Limb (tissue), 2 donors: ENCODE results near the gene EPM2AIP1.
"Not testable (repeated sequence)": the region's sequence is repeated elsewhere in the genome, so short reads cannot be mapped to it uniquely, and the experiment has no call there.

Experiments used
- DNase-seq, 2 donors: peaks; one replicate each; pipeline ENCODE4 v3.0.0-alpha.2; 2016; ENCODE audit errors: extremely low spot score in 2 of 2

The EPM2AIP1 gene

DNA sequence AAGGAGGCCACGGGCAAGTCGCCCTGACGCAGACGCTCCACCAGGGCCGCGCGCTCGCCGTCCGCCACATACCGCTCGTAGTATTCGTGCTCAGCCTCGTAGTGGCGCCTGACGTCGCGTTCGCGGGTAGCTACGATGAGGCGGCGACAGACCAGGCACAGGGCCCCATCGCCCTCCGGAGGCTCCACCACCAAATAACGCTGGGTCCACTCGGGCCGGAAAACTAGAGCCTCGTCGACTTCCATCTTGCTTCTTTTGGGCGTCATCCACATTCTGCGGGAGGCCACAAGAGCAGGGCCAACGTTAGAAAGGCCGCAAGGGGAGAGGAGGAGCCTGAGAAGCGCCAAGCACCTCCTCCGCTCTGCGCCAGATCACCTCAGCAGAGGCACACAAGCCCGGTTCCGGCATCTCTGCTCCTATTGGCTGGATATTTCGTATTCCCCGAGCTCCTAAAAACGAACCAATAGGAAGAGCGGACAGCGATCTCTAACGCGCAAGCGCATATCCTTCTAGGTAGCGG, at the start of gene EPM2AIP1:
EPM2AIP1 (minus strand) TSS at position 326 of the 520 bp plus-strand sequence; CDS start at position 272, 54 bp downstream.
- DNase-seq = no peak

DNA sequence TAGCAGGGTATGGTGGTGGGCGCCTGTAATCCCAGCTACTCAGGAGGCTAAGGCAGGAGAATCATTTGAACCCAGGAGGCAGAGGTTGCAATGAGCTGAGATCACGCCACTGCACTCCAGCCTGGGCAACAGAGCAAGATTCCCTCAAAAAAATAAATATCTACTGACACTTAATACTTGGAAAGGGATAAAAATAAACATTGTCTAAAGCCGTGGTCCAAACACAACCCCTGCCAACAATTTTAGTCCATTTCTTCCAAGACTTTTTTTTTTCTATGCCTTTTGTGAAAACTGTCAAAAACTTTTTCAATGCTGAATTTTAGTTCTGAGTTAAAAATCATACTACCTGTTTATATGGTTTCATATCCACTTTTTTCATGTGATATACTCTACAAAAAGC, 49.8 kb upstream of the EPM2AIP1 start:
- not testable (repeated sequence) for DNase-seq

DNA sequence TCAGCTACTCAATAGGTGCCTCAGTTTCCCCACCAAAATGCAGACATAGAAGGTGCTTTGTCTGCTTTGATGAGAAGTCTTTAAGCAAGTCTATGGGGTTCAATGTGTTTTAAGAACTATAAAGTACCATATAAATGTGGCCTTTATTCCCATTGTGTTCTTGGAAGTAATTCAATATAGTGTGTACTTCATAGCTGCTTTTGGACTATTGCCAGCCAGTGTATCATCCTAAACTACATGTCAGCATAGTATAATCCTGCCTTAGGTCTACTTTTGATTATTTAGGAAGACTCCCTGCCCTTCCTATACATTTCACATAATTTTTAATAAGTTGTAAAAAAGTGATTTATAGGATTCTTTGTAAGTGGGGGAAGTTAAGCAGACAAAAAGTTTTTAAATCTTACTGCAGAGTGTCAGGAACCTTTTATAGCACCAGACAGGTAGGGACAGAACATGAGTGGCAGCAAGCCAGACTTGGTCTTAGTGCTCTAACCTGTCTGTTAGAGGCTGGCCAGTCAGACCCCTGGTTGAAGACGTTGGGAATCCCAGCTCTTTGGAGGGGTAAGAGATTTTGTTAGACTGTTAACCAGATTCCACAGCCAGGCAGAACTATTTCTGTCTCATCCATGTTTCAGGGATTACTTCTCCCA, 48.7 kb upstream of the EPM2AIP1 start:
- DNase-seq = no peak

DNA sequence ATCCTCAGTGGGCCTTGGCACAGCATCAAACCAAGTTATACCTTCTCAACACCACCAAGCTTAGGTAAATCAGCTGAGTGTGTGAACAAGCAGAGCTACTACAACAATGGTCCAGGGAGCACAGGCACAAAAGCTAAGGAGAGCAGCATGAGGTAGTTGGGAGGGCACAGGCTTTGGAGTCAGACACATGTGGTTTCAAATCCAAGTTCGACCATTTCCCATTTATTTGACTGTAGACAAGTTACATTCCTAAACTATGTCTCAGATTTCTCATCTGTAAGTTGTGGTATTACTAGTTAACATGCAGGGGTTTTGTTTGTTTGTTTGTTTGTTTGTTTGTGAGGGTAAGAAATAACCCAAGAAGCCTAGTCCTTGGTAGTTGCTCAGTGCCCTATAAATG, 47.3 kb upstream of the EPM2AIP1 start:
- DNase-seq = no peak

DNA sequence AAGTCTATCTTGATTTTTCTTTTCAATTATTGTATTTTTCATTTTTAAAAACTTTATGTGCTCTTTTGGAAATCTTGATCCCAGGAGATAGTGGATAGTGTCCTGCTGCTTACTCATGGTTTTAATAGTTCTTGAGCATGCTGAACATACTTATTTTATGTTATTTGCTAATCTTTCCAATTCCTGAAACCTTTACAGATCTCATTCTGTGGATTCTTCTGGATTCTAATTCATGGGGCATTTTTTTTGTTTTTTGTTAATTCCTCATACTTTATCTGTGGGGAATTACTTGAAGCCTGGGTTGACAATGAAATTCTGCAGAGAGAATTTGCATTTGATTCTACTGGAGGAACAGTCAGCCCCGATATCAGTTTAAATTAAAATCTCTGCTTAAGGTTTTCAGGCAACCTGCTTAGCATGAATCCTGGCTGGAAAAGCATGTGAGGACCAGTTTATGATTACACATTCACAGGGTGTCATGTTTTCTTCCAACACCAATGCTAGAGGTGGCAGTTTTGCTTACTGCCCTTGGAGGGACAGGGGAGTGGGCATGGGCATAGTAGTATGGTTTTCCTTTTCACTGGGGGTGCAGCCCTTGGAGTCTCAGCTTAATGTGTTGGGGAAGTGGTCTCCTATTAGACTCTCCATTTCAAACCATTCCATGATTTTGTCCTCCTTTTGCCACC, 46.4 kb upstream of the EPM2AIP1 start:
- no peak for DNase-seq

DNA sequence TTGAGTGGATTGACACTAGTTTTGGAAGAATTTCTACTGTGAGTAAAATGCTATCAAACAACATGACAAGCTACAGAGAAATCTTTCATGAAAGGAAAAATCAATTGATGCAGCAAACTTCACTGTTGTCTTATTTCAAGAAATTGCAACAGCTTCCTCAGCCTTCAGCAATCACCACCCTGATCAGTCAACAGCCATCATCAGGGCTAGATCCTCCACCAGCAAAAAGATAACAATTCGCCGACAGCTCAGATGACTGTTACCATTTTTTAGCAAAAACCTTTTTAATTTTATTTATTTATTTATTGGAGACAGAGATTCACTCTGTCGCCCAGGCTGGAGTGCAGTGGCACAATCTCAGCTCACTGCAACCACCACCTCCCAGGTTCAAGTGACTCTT, 44.4 kb upstream of the EPM2AIP1 start:
- no peak for DNase-seq

DNA sequence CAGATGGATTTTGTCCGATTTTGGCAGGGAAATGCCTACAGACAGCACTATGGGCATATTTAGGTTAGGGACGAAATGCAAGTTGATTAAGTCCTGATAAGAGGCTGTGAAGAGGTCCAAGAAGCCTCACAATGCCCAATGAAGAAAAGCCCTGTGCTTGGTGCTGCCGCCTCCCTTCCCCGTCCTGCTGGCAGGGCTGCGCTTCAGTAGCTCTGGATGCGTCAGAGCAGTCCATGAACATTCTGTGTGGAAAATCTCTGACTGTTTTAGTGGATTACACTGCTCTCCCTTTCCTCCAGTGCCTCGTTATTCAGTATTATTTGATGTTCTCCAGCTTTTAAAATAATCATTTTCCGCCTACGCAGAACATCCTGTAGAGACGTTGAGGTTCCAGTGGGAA, 40.0 kb upstream of the EPM2AIP1 start:
- DNase-seq = peak in 1 of 2 donors; percentile 29

DNA sequence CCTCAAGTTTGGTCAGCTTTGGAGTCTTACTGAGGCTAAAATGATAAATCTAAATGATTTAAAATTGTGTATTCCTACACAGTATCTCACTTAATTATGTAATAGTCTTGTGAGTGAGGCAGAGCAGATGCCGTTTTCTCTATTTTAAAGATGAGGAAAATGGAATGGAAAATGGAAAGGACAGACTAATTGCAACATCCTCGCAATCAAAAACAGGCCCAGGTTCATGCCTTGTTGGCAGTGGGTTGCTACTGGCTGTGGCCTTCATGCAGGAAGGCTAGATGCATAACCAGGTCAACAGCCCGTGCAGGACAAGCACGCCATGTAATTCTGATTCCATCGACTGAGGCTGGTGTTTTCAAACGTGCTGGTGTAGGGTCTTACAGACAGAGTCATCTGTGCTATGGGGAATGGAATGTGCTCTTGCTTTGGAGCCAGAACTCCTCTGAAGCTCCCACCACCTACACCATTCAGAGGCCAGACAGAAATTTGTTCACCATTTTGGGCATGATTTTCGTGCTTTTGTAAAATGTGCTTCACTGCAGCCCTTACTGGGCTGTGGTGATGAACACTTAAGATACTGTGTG, 38.3 kb upstream of the EPM2AIP1 start:
- no peak for DNase-seq

DNA sequence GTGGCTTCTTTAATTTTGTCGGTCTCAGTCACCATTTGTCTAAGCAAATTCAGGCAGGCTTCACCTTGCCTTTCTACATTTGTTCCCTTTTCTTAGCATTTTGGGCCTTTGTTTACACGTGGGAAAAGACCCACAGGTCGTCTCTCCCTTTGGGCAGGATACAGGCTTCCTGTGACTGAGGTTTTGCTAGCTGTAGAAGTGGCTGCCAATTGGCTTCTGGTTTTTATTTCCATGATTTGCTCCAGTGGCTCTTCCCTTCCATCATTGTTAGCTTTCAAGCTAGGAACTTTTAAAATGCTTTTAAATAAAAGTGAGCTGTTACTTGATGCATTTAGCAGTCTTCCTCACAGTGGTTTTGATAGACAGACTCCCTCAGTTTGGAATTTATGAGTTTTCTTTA, 37.7 kb upstream of the EPM2AIP1 start:
- DNase-seq = no peak

DNA sequence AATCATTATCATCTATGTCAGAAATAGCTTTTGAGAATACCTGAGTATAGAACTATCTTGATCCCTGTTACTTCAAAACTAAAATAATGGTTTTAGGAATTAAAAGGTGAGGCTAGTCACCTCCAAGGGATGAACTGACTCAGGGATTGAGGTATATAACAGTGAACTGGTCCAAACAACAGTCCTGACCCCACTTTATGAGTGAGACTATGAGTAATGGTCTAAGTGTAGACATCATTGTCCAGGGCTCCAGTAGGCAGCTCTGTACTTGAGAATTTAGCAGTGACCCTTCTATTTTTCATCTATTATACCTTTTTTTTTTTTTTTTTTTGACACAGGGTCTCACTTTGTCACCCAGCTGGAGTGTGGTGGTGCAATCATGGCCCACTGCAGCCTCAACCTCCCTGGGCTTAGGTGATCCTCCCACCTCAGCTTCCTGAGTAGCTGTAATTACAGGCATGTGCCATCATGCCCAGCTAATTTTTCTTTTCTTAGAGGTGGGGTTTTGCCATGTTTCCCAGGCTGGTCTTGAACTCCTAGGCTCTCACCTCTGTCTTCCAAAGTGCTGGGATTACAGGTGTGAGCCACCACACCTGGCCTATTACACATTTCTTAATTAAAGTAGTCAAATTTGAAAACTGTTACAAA, 36.7 kb upstream of the EPM2AIP1 start:
- DNase-seq = no peak

DNA sequence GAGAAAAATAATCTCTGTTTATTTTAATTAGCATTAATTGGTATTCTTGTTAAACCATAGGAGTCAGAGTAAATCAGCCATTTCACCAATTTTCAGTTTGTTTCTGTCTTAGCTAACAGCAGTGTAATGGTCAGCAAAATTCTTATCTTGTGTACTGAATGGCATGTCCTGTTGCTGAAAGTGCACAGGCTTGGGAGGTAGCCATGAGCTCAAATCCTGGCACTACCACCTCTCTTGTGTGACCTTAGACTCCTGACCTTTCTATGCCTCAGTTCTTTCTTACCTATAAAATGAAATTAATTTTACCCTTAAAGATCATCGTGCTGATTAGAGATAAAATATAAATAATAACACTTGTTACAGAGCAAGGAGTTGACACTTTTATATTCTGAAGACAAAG, 36.2 kb upstream of the EPM2AIP1 start:
- no peak for DNase-seq

DNA sequence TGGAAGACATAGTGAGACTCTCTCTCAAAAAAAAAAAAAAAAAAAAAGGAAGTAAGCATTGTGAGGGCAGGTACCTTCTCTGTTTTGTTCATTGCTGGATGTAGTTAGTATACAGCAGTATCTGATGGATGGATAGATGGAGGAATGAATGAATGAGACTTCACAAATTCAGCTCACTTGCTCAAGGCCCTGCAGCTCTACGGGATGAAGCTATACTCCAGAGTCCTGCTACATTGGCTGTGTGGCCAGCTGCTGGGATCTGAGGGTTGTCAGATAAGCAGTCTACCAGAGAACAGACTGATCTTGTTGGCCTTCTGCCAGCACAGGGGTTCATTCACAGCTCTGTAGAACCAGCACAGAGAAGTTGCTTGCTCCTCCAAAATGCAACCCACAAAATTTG, 35.4 kb upstream of the EPM2AIP1 start:
- peak in 1 of 2 donors; percentile 33 for DNase-seq

DNA sequence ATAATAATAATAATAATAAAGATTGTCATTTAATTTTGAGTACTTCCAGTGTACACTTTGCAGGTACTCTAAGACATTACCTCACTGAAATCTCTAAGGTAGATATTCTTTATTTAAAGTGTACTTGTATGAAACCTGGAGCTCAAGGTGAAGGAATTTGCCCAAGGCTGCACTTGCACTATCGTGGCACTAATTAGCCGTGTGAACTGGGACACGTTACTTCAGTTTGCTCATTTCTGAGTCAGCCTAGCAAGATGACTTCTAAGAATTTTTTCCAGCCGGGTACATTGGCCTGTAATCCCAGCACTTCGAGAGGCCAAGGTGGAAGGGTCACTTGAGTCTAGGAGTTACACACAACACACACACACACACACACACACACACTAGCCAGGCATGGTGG, 33.9 kb upstream of the EPM2AIP1 start:
- DNase-seq = no peak

DNA sequence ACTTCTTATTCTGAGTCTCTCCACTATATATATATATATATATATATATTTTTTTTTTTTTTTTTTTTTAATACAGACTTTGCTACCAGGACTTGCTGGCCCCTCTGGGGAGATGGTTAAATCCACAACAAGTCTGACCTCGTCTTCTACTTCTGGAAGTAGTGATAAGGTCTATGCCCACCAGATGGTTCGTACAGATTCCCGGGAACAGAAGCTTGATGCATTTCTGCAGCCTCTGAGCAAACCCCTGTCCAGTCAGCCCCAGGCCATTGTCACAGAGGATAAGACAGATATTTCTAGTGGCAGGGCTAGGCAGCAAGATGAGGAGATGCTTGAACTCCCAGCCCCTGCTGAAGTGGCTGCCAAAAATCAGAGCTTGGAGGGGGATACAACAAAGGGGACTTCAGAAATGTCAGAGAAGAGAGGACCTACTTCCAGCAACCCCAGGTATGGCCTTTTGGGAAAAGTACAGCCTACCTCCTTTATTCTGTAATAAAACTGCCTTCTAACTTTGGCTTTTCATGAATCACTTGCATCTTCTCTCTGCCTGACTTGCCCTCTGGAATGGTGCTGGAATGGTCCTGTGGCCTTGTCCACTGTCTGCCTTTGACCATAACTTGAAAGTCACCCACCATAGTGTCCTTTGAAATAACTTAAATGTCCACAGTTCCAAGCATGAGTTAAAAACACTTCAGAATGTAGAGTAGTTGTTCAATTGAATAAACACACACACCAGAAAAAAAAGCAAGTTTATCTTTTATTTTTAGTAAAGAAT, 32.8 kb upstream of the EPM2AIP1 start:
- no peak for DNase-seq

DNA sequence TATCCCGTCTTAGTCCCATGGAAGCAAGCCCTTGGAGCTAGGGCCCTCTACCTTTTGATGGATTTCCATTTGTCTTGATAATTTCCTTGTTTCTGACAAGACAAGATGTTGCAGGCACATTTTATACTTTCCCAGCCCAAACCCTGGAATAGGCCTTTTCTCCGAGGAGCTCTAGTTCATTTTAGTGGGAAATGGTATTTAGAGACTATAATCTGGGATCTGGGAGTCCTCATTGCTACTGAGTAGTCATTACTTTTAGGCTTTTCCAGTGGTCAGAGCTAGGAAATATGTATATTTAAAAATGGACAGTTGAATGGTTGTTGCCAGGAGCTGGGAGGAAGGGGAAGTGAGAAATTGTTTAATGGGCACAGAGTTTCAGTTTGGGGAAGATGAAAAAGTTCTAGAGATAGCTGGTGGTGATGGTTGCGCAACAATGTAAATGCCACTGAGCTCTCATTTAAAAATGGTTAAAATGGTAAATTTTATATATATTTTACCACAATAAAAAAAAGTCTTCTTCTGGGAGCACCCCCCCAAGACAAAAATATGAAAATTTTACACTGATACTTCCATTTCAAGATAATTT, 32.0 kb upstream of the EPM2AIP1 start:
- DNase-seq = no peak

DNA sequence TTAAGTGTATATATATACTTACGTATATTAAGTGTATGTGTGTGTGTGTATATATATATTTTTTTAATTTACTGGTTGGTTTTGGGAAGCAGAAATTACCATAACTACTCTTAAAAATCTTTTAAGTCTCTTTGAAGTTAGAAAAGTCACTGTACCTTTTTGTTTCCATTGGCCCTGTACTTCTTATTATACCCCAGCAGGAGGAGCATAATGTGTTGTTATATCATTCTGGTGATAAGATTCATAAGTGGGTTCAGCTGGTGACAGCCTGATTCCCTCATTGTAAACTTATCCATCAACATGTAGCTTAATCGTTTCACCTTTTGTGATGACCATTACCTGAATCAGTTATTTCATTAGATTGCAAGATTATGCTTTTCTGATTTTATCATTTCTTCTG, 31.2 kb upstream of the EPM2AIP1 start:
- no peak for DNase-seq

DNA sequence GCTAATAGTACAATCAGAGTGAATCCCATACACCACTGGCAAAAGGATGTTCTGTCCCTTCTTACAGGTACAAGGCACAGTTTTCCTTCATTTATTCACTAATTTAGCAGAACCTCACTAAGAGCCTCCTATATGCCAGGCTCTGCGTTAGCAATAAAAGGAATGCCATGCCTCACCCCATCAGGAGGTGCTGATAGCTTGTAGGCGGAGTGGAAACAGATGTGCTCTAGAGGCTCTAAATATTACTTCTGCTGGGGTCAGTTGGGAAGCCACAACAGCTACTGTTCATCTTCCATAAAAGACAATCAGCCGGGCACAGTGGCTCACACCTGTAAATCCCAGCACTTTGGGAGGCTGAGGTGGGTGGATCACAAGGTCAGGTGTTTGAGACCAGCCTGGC, 24.8 kb upstream of the EPM2AIP1 start:
- no peak for DNase-seq

DNA sequence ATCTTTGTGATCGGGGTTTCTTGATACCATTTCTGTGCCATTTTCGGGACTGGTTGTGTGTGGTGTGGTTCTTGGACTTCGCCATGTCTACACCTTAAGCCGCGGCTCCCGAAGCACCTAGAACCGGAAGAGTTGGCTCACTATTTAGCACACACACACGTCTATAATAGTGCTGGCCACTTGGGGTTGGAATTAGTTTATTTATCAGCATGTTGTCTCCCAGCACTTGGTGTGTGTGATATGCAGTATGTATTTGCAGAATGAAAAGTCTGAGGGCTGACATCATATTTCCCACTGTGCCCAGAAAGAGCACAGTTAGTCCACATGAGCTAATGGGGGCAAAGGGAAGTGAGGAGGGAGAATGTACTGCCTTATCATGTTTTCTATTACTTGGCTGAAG, 24.0 kb upstream of the EPM2AIP1 start:
- DNase-seq = no peak

DNA sequence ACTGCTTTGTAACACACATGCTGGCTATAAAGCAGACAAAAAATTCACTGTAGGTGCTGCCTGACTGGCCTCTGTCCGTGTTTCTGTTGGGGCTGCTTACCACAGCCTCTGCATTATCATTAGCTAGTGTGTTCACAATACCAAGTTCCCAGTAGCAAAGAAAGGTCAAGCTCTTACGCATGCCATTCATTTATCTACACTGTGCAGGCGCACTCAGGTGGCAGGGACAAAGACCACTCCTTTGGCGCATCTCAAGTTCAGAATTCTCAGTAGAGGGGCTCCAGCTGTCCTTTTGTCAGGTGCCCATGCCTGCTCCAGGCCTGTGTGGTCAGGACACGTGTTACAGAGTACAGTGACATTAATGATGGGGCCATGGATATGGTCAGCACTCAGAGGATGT, 22.7 kb upstream of the EPM2AIP1 start:
- no peak for DNase-seq

DNA sequence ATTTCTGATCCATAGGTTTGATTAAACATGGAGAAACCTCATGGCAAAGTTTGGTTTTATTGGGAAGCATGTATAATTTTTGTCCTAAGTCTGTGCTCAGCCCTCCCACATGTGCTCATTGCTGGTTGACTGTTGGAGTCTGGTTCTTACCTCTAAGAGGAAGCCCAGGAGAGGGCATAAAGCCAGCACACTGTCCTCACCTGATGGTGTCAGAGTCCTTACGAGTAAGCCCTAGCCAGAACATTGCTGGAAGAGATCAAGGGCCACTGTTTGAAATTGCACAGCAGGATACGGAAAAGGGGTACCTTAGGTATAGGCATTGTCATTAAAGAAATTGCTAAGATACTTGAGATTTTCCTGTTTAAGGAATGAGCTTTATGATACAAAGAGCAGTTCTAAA, 21.7 kb upstream of the EPM2AIP1 start:
- no peak for DNase-seq
